CD4-positive, alpha-beta memory T cell (primary cell): ENCODE measurements around the gene MAST3. TPM values are rescaled to one million over a fixed set of nuclear protein-coding genes. Genes with fewer than 3 reads are reported as not detected.

Experiments
- CTCF ChIA-PET: fragments of 350-600 bp; sonication (Branson Sonifier 250); formaldehyde crosslinking; loops from one replicate; lab custom pipeline; 2021; ENCODE audit warnings: inconsistent platforms; ENCODE audit not compliant: partially characterized antibody; lab: Charles Lee
- POLR2A ChIA-PET: fragments of 350-600 bp; sonication (Branson Sonifier 250); formaldehyde crosslinking; loops from one replicate; lab custom pipeline; 2021; ENCODE audit not compliant: partially characterized antibody; lab: Charles Lee
- DNase-seq, 5 donors: peaks; one replicate each; pipeline versions ENCODE4 v3.0.0 to v3.0.0-alpha.2; 2020 to 2022; ENCODE audit warnings: mixed read lengths in 1 of 5
- H3K27ac ChIP-seq: one replicate; pipeline ENCODE4 v1.7.0; 2013; ENCODE audit warnings: low read depth, low read length
- H3K27me3 ChIP-seq: 2 replicates; pipeline ENCODE4 v1.7.0; 2013; ENCODE audit warnings: mild to moderate bottlenecking, low read length, moderate library complexity; ENCODE audit not compliant: insufficient read depth
- H3K36me3 ChIP-seq: 2 replicates; pipeline ENCODE4 v1.7.0; 2013; ENCODE audit warnings: mild to moderate bottlenecking, low read length, moderate library complexity; ENCODE audit not compliant: insufficient read depth
- H3K4me1 ChIP-seq: 2 replicates; pipeline ENCODE4 v1.7.0; 2013; ENCODE audit warnings: mild to moderate bottlenecking, low read length, moderate library complexity; ENCODE audit not compliant: insufficient read depth
- H3K4me3 ChIP-seq, 2 donors: one replicate each; pipeline ENCODE4 v1.7.0; 2013; ENCODE audit warnings: low read length in 2 of 2, mild to moderate bottlenecking in 1 of 2
- H3K9me3 ChIP-seq, 2 donors: one replicate each; pipeline ENCODE4 v1.7.0; 2013; ENCODE audit warnings: low read length in 2 of 2, control low read depth in 1 of 2; ENCODE audit not compliant: control insufficient read depth in 1 of 2
- H3K27ac Mint-ChIP-seq, 7 donors: one replicate each; pipeline ENCODE4 v1.8.0; 2020 to 2021; ENCODE audit warnings: mixed read lengths in 7 of 7, mild to moderate bottlenecking in 6 of 7, inconsistent platforms in 3 of 7, moderate library complexity in 3 of 7
- H3K27me3 Mint-ChIP-seq, 2 donors: one replicate each; pipeline ENCODE4 v1.8.0; 2020 to 2021; ENCODE audit warnings: mixed read lengths in 2 of 2
- H3K36me3 Mint-ChIP-seq, 2 donors: one replicate each; pipeline ENCODE4 v1.8.0; 2020 to 2021; ENCODE audit warnings: mixed read lengths in 2 of 2, inconsistent platforms in 1 of 2, mild to moderate bottlenecking in 1 of 2
- H3K4me1 Mint-ChIP-seq, 4 donors: one replicate each; pipeline ENCODE4 v1.8.0; 2020 to 2021; ENCODE audit warnings: mixed read lengths in 4 of 4, mild to moderate bottlenecking in 1 of 4
- H3K4me3 Mint-ChIP-seq, 8 donors: one replicate each; pipeline ENCODE4 v1.8.0; 2020 to 2021; ENCODE audit warnings: mixed read lengths in 8 of 8, mild to moderate bottlenecking in 7 of 8, moderate library complexity in 6 of 8, inconsistent platforms in 3 of 8
- H3K9me3 Mint-ChIP-seq, 8 donors: one replicate each; pipeline ENCODE4 v1.8.0; 2020 to 2021; ENCODE audit warnings: mixed read lengths in 8 of 8, mild to moderate bottlenecking in 5 of 8, inconsistent platforms in 3 of 8, moderate library complexity in 1 of 8
- intact Hi-C: fragments of 100-400 bp; cut with micrococcal nuclease; formaldehyde crosslinking; loops from one replicate; pipeline ENCODE4 v1.15.1; 2023
- polyA plus RNA-seq, 2 donors: library from polyadenylated mRNA; unstranded; fragments of 300-500 nt; fragmentation: Illumina TruSeq; gene quantifications; one replicate each; pipeline ENCODE4 v1.2.3, GENCODE V29; 2021
- total RNA-seq, 2 experiments: library from RNA; stranded (reverse); gene quantifications; one replicate each; pipeline ENCODE4 v1.2.3, GENCODE V29; 2021

Gene MAST3
- total and polyA plus RNA-seq, 4 experiments from 2014 or later = 4.3 to 53.9 (median 34.2) TPM

DNA sequence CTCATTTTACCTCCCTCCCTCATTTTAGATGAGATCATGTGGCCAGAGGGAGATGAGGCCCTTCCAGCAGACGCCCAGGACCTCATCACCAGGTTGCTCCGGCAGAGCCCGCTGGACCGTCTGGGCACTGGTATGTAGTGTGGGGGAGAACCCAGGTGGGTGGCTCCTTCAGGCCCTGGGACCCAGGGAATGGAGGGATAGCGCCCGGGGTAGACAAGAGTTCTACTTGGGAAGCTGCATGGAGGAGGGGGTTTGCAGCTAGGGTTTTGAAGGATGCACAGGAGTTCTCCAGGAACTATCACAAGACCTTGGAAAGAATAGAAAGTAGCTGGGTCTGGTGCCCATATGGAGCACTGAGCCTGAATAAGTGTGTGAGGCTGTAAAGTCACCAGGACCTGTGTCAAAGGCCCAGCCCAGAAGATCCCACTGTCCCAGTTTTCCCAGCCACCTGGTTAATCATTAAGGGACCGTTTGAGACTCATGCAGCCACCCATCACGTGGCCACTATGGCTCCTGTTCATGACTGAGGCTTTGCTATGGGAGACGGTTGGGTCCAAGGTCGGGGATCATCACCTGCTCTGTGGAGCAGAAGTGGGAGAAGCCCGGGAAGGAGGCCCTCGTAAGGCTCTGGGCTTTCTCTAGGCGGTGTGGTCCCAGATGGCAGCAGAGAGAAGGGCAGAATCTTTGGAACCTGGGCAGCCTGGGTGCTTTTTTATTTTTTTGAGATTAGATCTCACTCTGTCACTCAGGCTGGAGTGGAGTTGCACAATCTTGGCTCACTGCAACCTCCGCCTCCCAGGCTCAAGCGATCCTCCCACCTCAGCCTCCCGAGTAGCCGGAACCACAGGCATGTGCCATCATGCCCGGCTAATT, 38.4 kb downstream of the MAST3 start:
- Histone ChIP-seq H3K4me3 (no peak overlapping the region), H3K36me3 (peaks cover 56% of the 10 kb centered on the region), H3K27me3 (no peaks in the 10 kb centered on the region), H3K27ac (no peak overlapping the region), H3K9me3 (no peaks in the 10 kb centered on the region), H3K4me1 (no peaks in the 10 kb centered on the region)
- intact Hi-C loops = no loop called here
- H3K27ac Mint-ChIP-seq = no peak overlapping the region
- DNase-seq = no peak
- POLR2A ChIA-PET = interaction anchor here (1.0 kb wide), 1 partner anchor 12 kb away, joined by 3 read pairs; no protein-coding TSS in a partner anchor
- H3K4me1 Mint-ChIP-seq = no peaks in the 10 kb centered on the region
- H3K9me3 Mint-ChIP-seq = no peaks in the 10 kb centered on the region
- H3K27me3 Mint-ChIP-seq = no peaks in the 10 kb centered on the region
- no peak overlapping the region for H3K4me3 Mint-ChIP-seq
- CTCF ChIA-PET = interaction anchor here (1.0 kb wide), 1 partner anchor 15 kb away, joined by 3 read pairs; no protein-coding TSS in a partner anchor
- H3K36me3 Mint-ChIP-seq = peaks cover 35 to 51% of the 10 kb centered on the region in 2 donors

DNA sequence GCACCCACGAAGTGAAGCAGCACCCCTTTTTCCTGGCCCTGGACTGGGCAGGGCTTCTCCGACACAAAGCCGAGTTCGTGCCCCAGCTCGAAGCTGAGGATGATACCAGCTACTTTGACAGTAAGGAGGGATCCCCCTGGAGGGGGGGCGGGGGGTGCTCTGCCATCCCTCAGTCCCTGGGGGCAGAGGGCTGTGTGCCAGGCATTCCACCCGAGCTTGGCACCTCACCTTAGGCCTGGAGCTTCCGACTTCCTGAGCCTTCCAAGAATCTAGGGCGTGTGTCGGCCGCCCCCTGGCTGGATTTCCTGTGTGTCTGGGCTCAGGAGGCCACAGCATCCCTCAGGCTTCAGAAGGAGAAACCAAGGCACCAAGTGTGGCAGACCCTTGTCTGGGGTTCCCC, 39.7 kb downstream of the MAST3 start:
- DNase-seq = no peak
- Mint-ChIP-seq H3K27me3 (no peaks in the 10 kb centered on the region), H3K36me3 (peaks cover 29 to 50% of the 10 kb centered on the region in 2 donors), H3K4me3 (no peak overlapping the region), H3K4me1 (no peaks in the 10 kb centered on the region), H3K9me3 (no peaks in the 10 kb centered on the region), H3K27ac (no peak overlapping the region)
- intact Hi-C loops = no loop called here
- Histone ChIP-seq H3K27ac (no peak overlapping the region), H3K4me3 (no peak overlapping the region), H3K4me1 (no peaks in the 10 kb centered on the region), H3K9me3 (no peaks in the 10 kb centered on the region), H3K36me3 (peaks cover 57% of the 10 kb centered on the region), H3K27me3 (no peaks in the 10 kb centered on the region)
- CTCF ChIA-PET = interaction anchor here (0.6 kb wide), 2 partner anchors 49 to 974 kb away, joined by 3 read pairs; no protein-coding TSS in a partner anchor
- POLR2A ChIA-PET = interaction anchor here (1.5 kb wide), 1 partner anchor 18 kb away, joined by 4 read pairs; no protein-coding TSS in a partner anchor

DNA sequence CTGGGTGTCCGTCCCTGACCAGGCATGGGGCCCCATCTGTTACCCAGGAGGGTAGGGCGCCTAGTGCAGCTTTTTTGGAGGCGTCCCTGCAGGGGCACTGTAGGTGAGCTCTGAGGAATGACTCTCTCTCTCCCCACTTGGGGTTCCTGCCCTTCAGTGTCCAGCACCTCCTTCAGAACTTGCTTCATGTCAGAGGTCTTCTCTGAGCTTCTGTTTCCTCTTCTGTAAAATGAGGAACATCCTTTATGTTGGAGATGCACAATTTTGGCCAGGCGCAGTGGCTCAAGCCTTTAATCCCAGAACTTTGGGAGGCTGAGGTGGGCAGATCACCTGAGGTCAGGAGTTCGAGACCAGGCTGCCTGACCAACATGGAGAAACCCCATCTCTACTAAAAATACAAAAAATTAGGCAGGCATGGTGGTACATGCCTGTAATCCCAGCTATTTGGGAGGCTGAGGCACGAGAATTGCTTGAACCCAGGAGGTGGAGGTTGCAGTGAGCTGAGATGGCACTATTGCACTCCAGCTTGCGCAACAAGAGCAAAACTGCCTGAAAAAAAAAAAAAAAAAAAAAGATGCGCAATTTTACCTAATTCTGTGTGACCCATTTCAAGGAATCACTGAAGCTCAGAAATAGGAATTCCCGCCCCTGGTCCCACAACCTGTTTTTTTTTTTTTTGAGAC, 40.2 kb downstream of the MAST3 start:
- peaks cover 25 to 45% of the 10 kb centered on the region in 2 donors for H3K36me3 Mint-ChIP-seq
- H3K27ac Mint-ChIP-seq = no peak overlapping the region
- Histone ChIP-seq H3K4me3 (no peak overlapping the region), H3K9me3 (no peaks in the 10 kb centered on the region), H3K27me3 (no peaks in the 10 kb centered on the region), H3K27ac (no peak overlapping the region), H3K4me1 (no peaks in the 10 kb centered on the region), H3K36me3 (peaks cover 52% of the 10 kb centered on the region)
- H3K4me1 Mint-ChIP-seq = no peaks in the 10 kb centered on the region
- ChIA-PET CTCF (interaction anchor here (0.6 to 1.1 kb wide), 4 partner anchors 11 to 974 kb away, joined by 3 to 4 read pairs (median 3); no protein-coding TSS in a partner anchor), POLR2A (interaction anchor here (1.5 kb wide), 1 partner anchor 18 kb away, joined by 4 read pairs; no protein-coding TSS in a partner anchor)
- intact Hi-C loops = no loop called here
- no peaks in the 10 kb centered on the region for H3K27me3 Mint-ChIP-seq
- DNase-seq = no peak
- H3K9me3 Mint-ChIP-seq = no peaks in the 10 kb centered on the region
- no peak overlapping the region for H3K4me3 Mint-ChIP-seq

DNA sequence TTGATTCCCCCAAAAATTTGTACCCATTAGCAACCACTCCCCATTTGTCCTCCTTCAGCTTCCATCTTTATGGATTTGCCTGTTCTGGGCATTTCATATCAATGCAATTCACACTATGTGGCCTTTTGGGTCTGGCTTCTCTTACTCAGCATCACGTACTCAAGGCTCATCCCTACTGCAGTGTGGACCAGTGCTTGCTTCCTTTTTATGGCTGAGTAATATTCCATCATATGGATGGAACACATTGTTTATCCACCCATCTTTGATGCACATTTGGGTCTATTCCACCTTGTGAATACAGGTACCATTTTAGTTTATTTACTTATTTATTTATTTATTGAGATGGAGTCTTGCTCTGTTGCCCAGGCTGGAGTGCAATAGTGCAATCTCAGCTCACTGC, 42.9 kb downstream of the MAST3 start:
- POLR2A ChIA-PET = interaction anchor here (3.0 kb wide), 1 partner anchor 11 kb away, joined by 11 read pairs; no protein-coding TSS in a partner anchor

DNA sequence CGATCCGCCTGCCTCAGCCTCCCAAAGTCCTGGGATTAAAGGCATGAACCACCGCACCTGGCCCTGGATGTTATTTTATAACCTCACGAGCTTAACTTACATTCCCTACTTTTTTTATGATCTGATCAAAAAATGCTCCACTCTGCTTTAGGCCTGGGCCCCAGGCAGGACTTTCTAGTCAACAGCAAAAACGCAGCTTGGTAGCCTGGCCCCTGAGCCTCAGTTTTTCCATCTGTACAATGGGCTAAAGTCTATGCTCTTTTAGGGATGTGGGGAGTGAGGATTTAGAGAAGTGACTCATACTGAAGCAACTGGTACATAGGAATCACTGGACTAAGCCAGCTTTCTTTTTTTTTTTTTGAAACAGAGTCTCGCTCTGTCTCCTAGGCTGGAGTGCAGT, 43.5 kb downstream of the MAST3 start:
- intact Hi-C loops = no loop called here
- Histone ChIP-seq H3K27me3 (no peaks in the 10 kb centered on the region), H3K27ac (no peak overlapping the region), H3K4me1 (no peaks in the 10 kb centered on the region), H3K4me3 (no peak overlapping the region), H3K9me3 (no peaks in the 10 kb centered on the region), H3K36me3 (peaks cover 60% of the 10 kb centered on the region)
- H3K4me1 Mint-ChIP-seq = no peaks in the 10 kb centered on the region
- POLR2A ChIA-PET = interaction anchor here (3.0 kb wide), 1 partner anchor 11 kb away, joined by 11 read pairs; no protein-coding TSS in a partner anchor
- H3K9me3 Mint-ChIP-seq = no peaks in the 10 kb centered on the region
- no peaks in the 10 kb centered on the region for H3K27me3 Mint-ChIP-seq
- no peak for DNase-seq
- peak overlapping the region in 1 of 7 donors; percentile 47 for H3K27ac Mint-ChIP-seq
- CTCF ChIA-PET = interaction anchor here (0.7 to 1.4 kb wide), 4 partner anchors 21 to 139 kb away, joined by 3 to 5 read pairs (median 4); no protein-coding TSS in a partner anchor
- peaks cover 24 to 45% of the 10 kb centered on the region in 2 donors for H3K36me3 Mint-ChIP-seq
- H3K4me3 Mint-ChIP-seq = no peak overlapping the region

More for the DNA sequence above, 42.9 kb downstream of the MAST3 start:
- no peaks in the 10 kb centered on the region for H3K4me1 ChIP-seq
- Mint-ChIP-seq H3K36me3 (peaks cover 27 to 48% of the 10 kb centered on the region in 2 donors), H3K4me3 (no peak overlapping the region), H3K9me3 (no peaks in the 10 kb centered on the region), H3K4me1 (no peaks in the 10 kb centered on the region), H3K27ac (peak overlapping the region in 2 of 7 donors; percentile 20 to 38), H3K27me3 (no peaks in the 10 kb centered on the region)
- no peaks in the 10 kb centered on the region for H3K27me3 ChIP-seq
- CTCF ChIA-PET = interaction anchor here (1.4 kb wide), 1 partner anchor 139 kb away, joined by 5 read pairs; no protein-coding TSS in a partner anchor
- peaks cover 60% of the 10 kb centered on the region for H3K36me3 ChIP-seq
- intact Hi-C loops = no loop called here
- no peaks in the 10 kb centered on the region for H3K9me3 ChIP-seq
- H3K27ac ChIP-seq = no peak overlapping the region
- H3K4me3 ChIP-seq = no peak overlapping the region
- no peak for DNase-seq

DNA sequence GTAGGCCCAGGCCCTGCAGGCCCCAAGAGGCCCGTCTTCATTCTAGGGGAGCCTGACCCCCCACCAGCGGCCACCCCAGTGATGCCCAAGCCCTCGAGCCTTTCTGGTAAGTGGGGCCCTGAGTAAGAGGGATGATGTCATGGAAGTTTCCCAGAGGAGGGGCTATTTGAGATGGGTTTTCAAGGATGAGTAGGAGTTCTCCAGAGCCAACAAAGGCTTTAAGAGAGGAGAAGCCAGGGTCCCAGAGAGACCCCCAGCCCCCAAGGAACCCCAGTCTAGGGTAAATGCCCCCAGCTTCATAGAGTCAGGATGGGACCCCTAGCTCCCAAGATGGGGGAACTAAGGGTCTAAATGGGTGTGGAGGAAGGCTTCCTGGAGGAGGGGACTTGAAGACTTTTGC, 46.3 kb downstream of the MAST3 start:
- CTCF ChIA-PET = no interaction called here
- H3K4me1 ChIP-seq = no peaks in the 10 kb centered on the region
- POLR2A ChIA-PET = no interaction called here
- Mint-ChIP-seq H3K9me3 (no peaks in the 10 kb centered on the region), H3K36me3 (peaks cover 27 to 46% of the 10 kb centered on the region in 2 donors), H3K4me1 (no peaks in the 10 kb centered on the region), H3K4me3 (no peak overlapping the region), H3K27me3 (no peaks in the 10 kb centered on the region), H3K27ac (peak overlapping the region in 1 of 7 donors; percentile 29)
- H3K27me3 ChIP-seq = no peaks in the 10 kb centered on the region
- no peak overlapping the region for H3K4me3 ChIP-seq
- intact Hi-C loops = no loop called here
- H3K27ac ChIP-seq = no peak overlapping the region
- peaks cover 60% of the 10 kb centered on the region for H3K36me3 ChIP-seq
- H3K9me3 ChIP-seq = no peaks in the 10 kb centered on the region
- no peak for DNase-seq

DNA sequence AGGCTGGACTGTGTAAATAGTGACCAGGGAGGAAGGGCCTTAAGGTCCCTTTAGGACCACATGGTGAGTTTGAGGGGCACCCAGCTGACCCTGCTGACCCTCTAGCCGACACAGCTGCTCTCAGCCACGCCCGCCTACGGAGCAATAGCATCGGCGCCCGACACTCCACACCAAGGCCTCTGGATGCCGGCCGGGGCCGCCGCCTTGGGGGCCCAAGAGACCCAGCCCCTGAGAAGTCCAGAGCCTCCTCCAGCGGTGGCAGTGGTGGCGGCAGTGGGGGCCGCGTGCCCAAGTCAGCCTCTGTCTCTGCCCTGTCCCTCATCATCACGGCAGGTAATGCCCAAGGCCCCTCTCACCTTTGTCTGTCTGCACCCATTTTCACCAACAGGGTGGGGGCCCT, 46.8 kb downstream of the MAST3 start:
- H3K27ac ChIP-seq = no peak overlapping the region
- no peak overlapping the region for H3K4me3 Mint-ChIP-seq
- H3K27ac Mint-ChIP-seq = no peak overlapping the region
- H3K4me1 Mint-ChIP-seq = no peaks in the 10 kb centered on the region
- H3K9me3 ChIP-seq = no peaks in the 10 kb centered on the region
- no peak overlapping the region for H3K4me3 ChIP-seq
- DNase-seq = no peak
- peaks cover 58% of the 10 kb centered on the region for H3K36me3 ChIP-seq
- no peaks in the 10 kb centered on the region for H3K27me3 ChIP-seq
- ChIA-PET CTCF (no interaction called here), POLR2A (no interaction called here)
- H3K9me3 Mint-ChIP-seq = no peaks in the 10 kb centered on the region
- peaks cover 24 to 41% of the 10 kb centered on the region in 2 donors for H3K36me3 Mint-ChIP-seq
- intact Hi-C loops = no loop called here
- H3K4me1 ChIP-seq = no peaks in the 10 kb centered on the region
- H3K27me3 Mint-ChIP-seq = no peaks in the 10 kb centered on the region
